Endometrial microvascular endothelial cells (primary cell): ENCODE measurements around the gene PIM2. TPM values are rescaled to one million over a fixed set of nuclear protein-coding genes. Genes with fewer than 3 reads are reported as not detected.
"Not testable (repeated sequence)": the region's sequence is repeated elsewhere in the genome, so short reads cannot be mapped to it uniquely, and the experiment has no call there.

Source experiments
- in situ Hi-C: cut with HindIII; loops from 2 replicates; pipeline ENCODE4 v1.10.0; 2017; ENCODE audit warnings: low sequenced_read_pairs, low pct_unique_long_range_greater_than_20kb; ENCODE audit errors: inconsistent ontology term
- total RNA-seq: library from RNA; depleted of rRNA; stranded (reverse); fragments of >200 nt; gene quantifications from one replicate; pipeline ENCODE4 v1.2.3, GENCODE V29; 2015; ENCODE audit errors: inconsistent ontology term

Gene PIM2
- total RNA-seq, 1 donor from 2014 or later = 5.3 TPM

DNA sequence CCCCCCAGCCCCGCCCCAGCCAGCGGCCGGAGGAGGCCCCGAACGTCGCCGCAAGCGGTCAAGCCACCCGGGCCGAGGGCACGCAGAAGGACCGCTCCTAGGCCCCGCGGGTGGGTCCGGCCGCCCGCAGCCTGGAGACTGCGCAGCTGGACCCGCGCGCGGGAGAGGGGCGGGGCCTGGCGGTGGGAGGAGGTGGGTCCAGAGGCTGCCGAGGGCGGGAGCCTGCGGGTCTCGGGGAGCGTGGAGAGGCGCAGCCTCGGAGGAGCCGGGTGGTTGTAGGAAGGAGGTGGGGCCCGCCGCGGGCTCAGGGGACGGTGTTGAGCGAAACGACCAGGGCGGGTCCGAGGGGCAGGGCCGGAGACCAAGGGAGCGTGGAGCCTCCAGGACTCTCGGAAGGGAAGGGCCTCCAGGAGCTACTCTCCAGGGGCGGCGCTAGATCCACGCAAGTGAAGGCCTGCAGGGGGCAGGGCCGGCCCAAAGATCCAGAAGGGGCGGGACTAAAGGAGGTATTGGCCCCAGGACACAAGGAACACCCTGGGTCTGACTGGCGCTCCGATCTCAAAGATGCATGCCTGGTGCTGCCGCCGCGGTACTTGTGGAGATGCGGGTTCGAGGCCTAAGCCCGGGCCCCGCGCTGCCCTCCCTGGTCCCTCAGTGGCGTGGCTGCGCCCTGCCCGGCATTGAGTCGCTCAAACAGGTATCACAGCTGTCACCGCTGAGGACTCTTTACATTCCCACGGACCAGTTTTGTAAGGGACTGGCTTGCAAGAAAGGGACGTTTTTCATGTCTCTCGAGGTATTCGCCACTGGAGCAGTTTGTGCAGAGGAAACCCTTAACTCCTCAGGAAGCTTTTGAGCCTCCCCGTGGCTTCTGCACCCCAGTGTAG is 27.2 kb downstream of the PIM2 start:
- in situ Hi-C loops = no loop called here

DNA sequence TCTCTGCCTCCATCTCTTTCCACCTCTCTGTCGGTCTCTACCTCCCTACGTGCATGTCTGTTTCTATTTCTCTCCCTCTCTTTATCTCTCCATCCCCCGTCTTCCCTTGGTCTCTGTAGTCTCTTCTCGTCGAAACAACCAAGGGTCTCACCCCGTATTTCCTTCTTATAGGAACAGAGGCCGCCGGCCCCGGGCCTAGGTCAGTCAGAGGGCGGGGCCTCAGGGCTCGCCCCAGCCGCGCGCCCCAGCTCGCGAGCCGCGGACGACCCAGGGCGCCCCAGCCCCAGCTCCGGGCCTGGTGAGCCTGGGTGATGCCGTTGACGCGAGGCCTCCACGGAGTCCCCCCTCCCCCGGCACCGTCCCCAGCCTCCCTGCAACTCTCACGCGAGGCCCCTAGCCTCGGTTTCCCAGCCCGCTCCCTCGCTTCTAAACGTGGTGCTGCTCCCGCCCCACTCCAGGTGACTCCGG is 27.9 kb downstream of the PIM2 start:
- in situ Hi-C loops = no loop called here

DNA sequence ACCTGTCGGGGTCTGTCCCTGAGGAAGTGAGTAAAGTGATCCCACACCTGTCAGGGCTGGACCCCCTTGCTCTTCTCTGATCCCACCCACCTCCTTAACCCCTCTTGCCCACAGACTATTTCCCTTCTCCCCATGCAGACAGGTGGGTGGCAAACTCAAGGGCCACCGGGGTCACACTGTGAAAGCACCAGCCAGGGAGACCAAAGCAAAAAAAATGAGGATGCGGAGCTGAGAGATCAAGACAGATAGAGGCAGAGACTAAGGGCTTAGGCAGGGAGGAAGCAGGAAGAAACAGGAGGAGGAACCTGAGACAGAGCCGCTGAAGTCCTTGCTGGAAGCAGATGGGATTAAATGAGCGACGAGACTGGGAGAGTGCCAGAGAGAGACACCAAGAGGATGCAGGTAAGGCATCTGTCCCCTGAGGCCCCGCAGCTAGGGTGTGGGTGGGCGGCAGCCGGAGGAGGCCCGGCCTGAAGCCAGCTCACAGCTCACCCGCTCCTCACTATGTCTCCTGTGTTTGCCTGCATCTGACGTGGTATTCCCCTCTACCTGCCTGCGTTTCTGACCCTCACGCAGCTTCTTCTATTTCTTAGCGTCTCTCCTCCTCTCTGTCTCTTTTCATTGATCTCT is 28.4 kb downstream of the PIM2 start:
- in situ Hi-C loops = no loop called here

DNA sequence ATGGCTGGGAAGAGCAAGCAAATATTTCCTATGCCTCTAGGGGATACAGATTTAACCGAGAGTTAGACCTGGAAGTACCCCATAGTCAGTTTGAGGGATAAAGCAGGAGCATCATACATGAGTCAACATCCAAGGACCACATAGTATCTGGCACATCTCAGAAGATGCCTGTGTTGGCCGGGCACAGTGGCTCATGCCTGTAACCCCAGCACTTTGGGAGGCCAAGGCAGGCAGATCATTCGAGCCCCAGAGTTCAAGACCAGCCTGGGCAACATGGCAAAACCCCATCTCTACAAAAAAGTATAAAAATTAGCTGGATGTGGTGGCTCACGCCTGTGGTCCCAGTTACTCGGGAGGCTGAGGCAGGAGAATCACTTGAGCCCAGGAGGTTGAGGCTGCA is 32.2 kb downstream of the PIM2 start:
- in situ Hi-C loops = not testable (repeated sequence)

DNA sequence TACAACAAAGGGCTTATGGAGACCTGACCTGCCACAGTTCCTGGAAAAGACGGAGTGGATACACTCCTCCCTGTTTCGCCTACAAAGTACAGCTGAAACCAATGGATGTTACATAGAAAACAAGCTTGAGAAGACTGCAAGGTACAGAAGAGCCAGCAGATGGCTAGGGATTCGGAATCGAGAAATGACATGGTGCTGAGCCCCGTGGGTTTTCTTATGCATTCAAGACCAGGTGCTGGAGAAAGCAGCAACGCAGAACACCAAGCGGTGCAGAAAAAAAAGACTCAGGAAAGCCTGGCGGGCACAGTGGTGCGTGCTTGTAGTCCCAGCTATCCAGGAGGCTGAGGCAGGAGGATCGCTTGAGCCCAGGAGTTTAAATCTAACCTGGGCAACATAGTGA is 35.1 kb downstream of the PIM2 start:
- in situ Hi-C loops = no loop called here

DNA sequence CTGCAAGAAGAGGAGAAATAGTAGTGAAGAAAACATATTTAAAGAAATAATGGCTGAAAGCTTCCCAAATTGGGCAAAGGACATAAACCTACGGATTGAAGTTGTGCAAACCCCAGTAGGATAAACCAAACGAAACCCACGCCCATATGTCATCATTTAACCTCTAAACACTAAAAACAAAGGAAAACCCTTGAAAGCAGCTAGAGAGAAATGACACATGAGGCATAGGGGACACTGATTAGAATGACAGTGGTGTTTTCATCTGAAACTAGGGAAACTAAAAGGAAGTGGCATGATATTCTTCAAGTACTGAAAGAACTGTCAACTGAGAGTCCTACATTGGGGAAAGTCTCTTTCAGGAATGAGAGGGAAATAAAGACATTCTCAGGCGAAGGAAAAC is 41.9 kb downstream of the PIM2 start:
- in situ Hi-C loops = not testable (repeated sequence)

DNA sequence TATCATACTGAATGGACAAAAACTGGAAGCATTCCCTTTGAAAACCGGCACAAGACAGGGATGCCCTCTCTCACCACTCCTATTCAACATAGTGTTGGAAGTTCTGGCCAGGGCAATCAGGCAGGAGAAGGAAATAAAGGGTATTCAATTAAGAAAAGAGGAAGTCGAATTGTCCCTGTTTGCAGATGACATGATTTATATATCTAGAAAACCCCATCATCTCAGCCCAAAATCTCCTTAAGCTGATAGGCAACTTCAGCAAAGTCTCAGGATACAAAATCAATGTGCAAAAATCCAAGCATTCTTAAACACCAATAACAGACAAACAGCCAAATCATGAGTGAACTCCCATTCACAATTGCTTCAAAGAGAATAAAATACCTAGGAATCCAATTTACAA is 46.8 kb downstream of the PIM2 start:
- in situ Hi-C loops = not testable (repeated sequence)

DNA sequence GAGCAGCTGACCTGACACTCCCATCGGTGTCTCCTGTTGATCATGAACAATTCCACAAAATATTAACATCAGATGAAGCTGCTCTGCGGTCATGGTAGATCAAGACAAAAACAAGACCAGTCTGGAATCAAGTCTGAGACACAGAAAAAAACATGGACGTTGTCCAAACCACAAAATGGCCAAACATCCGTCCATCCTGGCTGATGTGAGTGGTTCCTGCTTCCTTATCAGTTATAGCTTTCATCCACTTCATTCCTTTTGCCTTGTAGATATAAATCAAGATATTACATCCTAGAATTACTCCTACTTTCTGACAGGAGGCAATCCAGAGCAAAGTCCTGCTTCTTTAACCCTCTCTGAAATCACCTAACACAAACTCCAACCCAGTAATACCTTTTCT is 54.6 kb downstream of the PIM2 start:
- in situ Hi-C loops = no loop called here

Other genes with a start within 250 kb of the PIM2 start
- gene WAS, start 235.2 kb downstream of the PIM2 start, total RNA-seq = not detected
- 25.3 TPM for gene SUV39H1, start 222.3 kb downstream of the PIM2 start, total RNA-seq
- gene GLOD5, start 157.3 kb downstream of the PIM2 start, total RNA-seq = not detected
- not detected for gene GATA1, start 132.4 kb downstream of the PIM2 start, total RNA-seq
- gene HDAC6, start 117.0 kb downstream of the PIM2 start, total RNA-seq = 59.2 TPM
- not detected for gene ERAS, start 92.5 kb downstream of the PIM2 start, total RNA-seq
- not detected for gene PCSK1N, start 83.4 kb downstream of the PIM2 start, total RNA-seq
- 58.7 TPM for gene TIMM17B, start 21.3 kb downstream of the PIM2 start, total RNA-seq
- 68.3 TPM for gene PQBP1, start 21.1 kb downstream of the PIM2 start, total RNA-seq
- gene SLC35A2, start 7.4 kb downstream of the PIM2 start, total RNA-seq = 27.4 TPM
- 27.3 TPM for gene OTUD5, start 38.6 kb upstream of the PIM2 start, total RNA-seq
- 1.4 TPM for gene KCND1, start 52.8 kb upstream of the PIM2 start, total RNA-seq
- gene GRIPAP1, start 83.2 kb upstream of the PIM2 start, total RNA-seq = 21.2 TPM
- gene TFE3, start 124.3 kb upstream of the PIM2 start, total RNA-seq = 82.3 TPM
- gene CCDC120, start 140.0 kb upstream of the PIM2 start, total RNA-seq = 1.0 TPM
- 11.2 TPM for gene PRAF2, start 155.0 kb upstream of the PIM2 start, total RNA-seq
- gene WDR45, start 160.9 kb upstream of the PIM2 start, total RNA-seq = 33.7 TPM
- 29.1 TPM for gene GPKOW, start 204.7 kb upstream of the PIM2 start, total RNA-seq
- gene MAGIX, start 243.7 kb upstream of the PIM2 start, total RNA-seq = 3.7 TPM